ENCODE measurements around the gene OPRL1.

DNA sequence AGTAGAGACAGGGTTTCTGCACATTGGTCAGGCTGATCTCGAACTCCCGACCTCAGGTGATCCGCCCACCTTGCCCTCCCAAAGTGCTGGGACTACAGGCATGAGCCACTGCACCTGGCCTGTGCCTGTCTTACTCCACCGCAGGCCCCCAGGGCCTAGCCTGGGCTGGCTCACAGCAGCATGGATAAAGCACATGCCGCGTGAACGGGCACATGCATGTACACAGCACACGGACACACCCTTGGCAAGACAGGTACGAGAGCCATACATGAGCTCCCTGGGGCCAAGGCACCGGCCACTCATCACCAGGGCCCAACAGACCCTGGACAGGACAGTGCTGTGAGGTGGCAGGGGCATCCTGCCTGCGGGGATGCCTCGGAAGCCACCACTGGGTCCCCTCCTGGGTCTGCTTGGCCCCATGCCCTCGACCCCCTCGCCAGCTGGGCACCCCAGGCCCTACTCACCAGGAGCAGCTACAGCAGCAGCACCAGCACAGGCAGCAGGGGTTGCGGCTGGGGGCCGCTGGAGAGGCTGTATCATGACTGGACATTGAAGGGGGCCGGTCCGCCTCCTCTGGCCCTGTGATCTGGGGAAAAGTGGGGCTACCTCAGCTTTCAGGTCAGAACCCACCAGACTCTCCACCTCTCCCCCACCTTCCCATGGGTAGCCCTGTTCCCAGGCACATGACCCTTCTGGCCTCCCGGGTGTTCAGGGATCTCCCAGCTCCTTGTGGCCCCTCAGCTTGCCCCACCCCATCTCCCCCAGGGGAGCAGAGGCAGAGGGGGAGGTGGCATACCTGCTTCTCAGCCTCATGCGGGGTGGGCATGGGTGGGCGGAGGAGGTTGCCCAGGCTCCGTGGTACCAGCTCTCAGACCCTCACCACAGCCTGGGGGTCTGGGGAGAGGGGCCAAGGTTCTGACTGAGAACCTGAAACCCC, 3.6 kb upstream of the OPRL1 start:
- TF ChIP-seq, protein P1, sequence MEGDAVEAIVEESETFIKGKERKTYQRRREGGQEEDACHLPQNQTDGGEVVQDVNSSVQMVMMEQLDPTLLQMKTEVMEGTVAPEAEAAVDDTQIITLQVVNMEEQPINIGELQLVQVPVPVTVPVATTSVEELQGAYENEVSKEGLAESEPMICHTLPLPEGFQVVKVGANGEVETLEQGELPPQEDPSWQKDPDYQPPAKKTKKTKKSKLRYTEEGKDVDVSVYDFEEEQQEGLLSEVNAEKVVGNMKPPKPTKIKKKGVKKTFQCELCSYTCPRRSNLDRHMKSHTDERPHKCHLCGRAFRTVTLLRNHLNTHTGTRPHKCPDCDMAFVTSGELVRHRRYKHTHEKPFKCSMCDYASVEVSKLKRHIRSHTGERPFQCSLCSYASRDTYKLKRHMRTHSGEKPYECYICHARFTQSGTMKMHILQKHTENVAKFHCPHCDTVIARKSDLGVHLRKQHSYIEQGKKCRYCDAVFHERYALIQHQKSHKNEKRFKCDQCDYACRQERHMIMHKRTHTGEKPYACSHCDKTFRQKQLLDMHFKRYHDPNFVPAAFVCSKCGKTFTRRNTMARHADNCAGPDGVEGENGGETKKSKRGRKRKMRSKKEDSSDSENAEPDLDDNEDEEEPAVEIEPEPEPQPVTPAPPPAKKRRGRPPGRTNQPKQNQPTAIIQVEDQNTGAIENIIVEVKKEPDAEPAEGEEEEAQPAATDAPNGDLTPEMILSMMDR (IDR thresholded peaks at IDR 0.05; ENCODE audit: insufficient read depth, low read length, poor library complexity, severe bottlenecking), result no peak
- TF ChIP-seq EZH2phosphoT487 (conservative IDR thresholded peaks at IDR 0.05; ENCODE audit: low read length), result no peak
